ENCODE data around the gene ARF3. TPM values are rescaled to one million over a fixed set of nuclear protein-coding genes. Genes with fewer than 3 reads are reported as not detected.

Gene ARF3
- total RNA-seq, 1 experiment from 2014 or later = 166 TPM

- no peak for TF ChIP-seq SRF (IDR thresholded peaks at IDR 0.05; ENCODE audit: low read depth)
- no peak for TF ChIP-seq POLR2A (IDR thresholded peaks at IDR 0.05; ENCODE audit: borderline replicate concordance, extremely low read depth, insufficient read depth, insufficient read length)
- no peak for TF ChIP-seq JUND (IDR thresholded peaks at IDR 0.05)
- peak in 2 of 3 experiments; percentile 28 to 33; a peak in 4 of 6 replicates for TF ChIP-seq CTCF (IDR thresholded peaks at IDR 0.05 in 2 of 3, conservative IDR thresholded peaks at IDR 0.05 in 1 of 3; ENCODE audit: borderline replicate concordance in 1 of 3, insufficient read depth in 1 of 3, low read depth in 2 of 3, low read length in 2 of 3)
- TF ChIP-seq ATF3 (IDR thresholded peaks at IDR 0.05) = no peak
- ATAC-seq (peak; percentile 39; the same call in 1 of the 2 replicates), DNase-seq (ENCODE audit: low read depth, low spot score) (no peak)
- Histone ChIP-seq H3K79me2 (ENCODE audit: insufficient read depth, low read length) (peaks cover 10% of the 10 kb centered on the region; the same call in 1 of the 2 replicates), H3K9ac (ENCODE audit: low read length) (no peak overlapping the region), H4K20me1 (ENCODE audit: insufficient read depth) (peaks cover 8% of the 10 kb centered on the region; the same call in 1 of the 2 replicates), H3K27ac (ENCODE audit: low read depth, low read length) (no peak overlapping the region), H3K27me3 (ENCODE audit: insufficient read depth, low read length) (no peaks in the 10 kb centered on the region), H2AFZ (ENCODE audit: low read depth, low read length, poor library complexity, severe bottlenecking) (no peak overlapping the region), H3K4me2 (ENCODE audit: low read length) (no peak overlapping the region), H3K4me1 (ENCODE audit: control insufficient read depth in 1 of 2, insufficient read depth in 2 of 2, low read length in 2 of 2) (no peaks in the 10 kb centered on the region), H3K9me3 (ENCODE audit: control insufficient read depth in 1 of 2, insufficient read depth in 1 of 2, low read depth in 1 of 2, low read length in 2 of 2) (no peaks in the 10 kb centered on the region), H3K36me3 (ENCODE audit: control insufficient read depth in 1 of 2, insufficient read depth in 2 of 2, low read length in 2 of 2) (peaks cover 46 to 55% of the 10 kb centered on the region in 2 experiments), H3K9me2 (ENCODE audit: insufficient read depth) (no peaks in the 10 kb centered on the region), H3K4me3 (replicated peaks in 1 of 2; ENCODE audit: low read depth in 1 of 2, low read length in 2 of 2) (no peak overlapping the region)
- BruUV-seq (replicated peaks) = no TSS peak
- intact Hi-C loops (cut with micrococcal nuclease) = loop anchor here (2.0 kb wide), 1 partner anchor 58 kb away; no protein-coding TSS in a partner anchor
- RAD21 ChIA-PET (ENCODE audit: low non-redundant PET in 1 of 2, low total read pairs in 2 of 2, uncharacterized antibody in 2 of 2, unreplicated experiment in 2 of 2) = no interaction called here
- POLR2A ChIA-PET = no interaction called here
- CTCF ChIA-PET = interaction anchor here (1.0 to 3.0 kb wide), 3 partner anchors 26 to 151 kb away, joined by 3 to 18 read pairs (median 3); partner anchors contain the start of gene DDX23
Measured at GRCh38 chr12:48937170-48937569, 20.1 kb downstream of the ARF3 start.

- POLR2A ChIA-PET = no interaction called here
- TF ChIP-seq RAD21 (IDR thresholded peaks at IDR 0.05; ENCODE audit: low read depth) (peak; percentile 61), CTCF (IDR thresholded peaks at IDR 0.05 in 2 of 3, conservative IDR thresholded peaks at IDR 0.05 in 1 of 3; ENCODE audit: borderline replicate concordance in 1 of 3, insufficient read depth in 1 of 3, low read depth in 2 of 3, low read length in 2 of 3) (peak; percentile 53 to 96 (median 94); a peak in 5 of 6 replicates), EGR1 (IDR thresholded peaks at IDR 0.05; ENCODE audit: low read depth) (no peak)
- Histone ChIP-seq H2AFZ (ENCODE audit: low read depth, low read length, poor library complexity, severe bottlenecking) (no peak overlapping the region), H3K27ac (ENCODE audit: low read depth, low read length) (no peak overlapping the region), H3K4me2 (ENCODE audit: low read length) (no peak overlapping the region), H3K36me3 (ENCODE audit: control insufficient read depth in 1 of 2, insufficient read depth in 2 of 2, low read length in 2 of 2) (peaks cover 45 to 57% of the 10 kb centered on the region in 2 experiments), H3K4me1 (ENCODE audit: control insufficient read depth in 1 of 2, insufficient read depth in 2 of 2, low read length in 2 of 2) (no peaks in the 10 kb centered on the region), H3K4me3 (replicated peaks in 1 of 2; ENCODE audit: low read depth in 1 of 2, low read length in 2 of 2) (no peak overlapping the region), H3K9ac (ENCODE audit: low read length) (no peak overlapping the region), H3K9me2 (ENCODE audit: insufficient read depth) (no peaks in the 10 kb centered on the region), H3K79me2 (ENCODE audit: insufficient read depth, low read length) (peaks cover 4% of the 10 kb centered on the region; the same call in 1 of the 2 replicates), H3K9me3 (ENCODE audit: control insufficient read depth in 1 of 2, insufficient read depth in 1 of 2, low read depth in 1 of 2, low read length in 2 of 2) (no peaks in the 10 kb centered on the region), H4K20me1 (ENCODE audit: insufficient read depth) (peaks cover 8% of the 10 kb centered on the region; the same call in 1 of the 2 replicates), H3K27me3 (ENCODE audit: insufficient read depth, low read length) (no peaks in the 10 kb centered on the region)
- BruUV-seq (replicated peaks) = TSS peak; percentile 34
- ATAC-seq = peak; percentile 89
- intact Hi-C loops (cut with micrococcal nuclease) = loop anchor here (1.0 to 2.0 kb wide), 2 partner anchors 58 to 83 kb away; no protein-coding TSS in a partner anchor
- peak; percentile 36 for DNase-seq (ENCODE audit: low read depth, low spot score)
- RAD21 ChIA-PET (ENCODE audit: low non-redundant PET in 1 of 2, low total read pairs in 2 of 2, uncharacterized antibody in 2 of 2, unreplicated experiment in 2 of 2) = no interaction called here
- CTCF ChIA-PET = interaction anchor here (0.9 to 3.0 kb wide), 4 partner anchors 11 to 84 kb away, joined by 3 to 18 read pairs (median 3); partner anchors contain the start of gene DDX23
Measured at GRCh38 chr12:48936379-48936979, 20.8 kb downstream of the ARF3 start.

All from HCT116 (cell line).